ENCODE measurements around the gene RNF157.
"Not testable (repeated sequence)": the region's sequence is repeated elsewhere in the genome, so short reads cannot be mapped to it uniquely, and the experiment has no call there.

Gene RNF157

GRCh38 chr17:76270770-76271668 lies 30.7 kb upstream of the RNF157 start:
- no peak for DNase-seq (ENCODE audit: low spot score)

- no peak for DNase-seq (ENCODE audit: low spot score)
These were observed 29.9 kb upstream of the RNF157 start for GRCh38 chr17:76270127-76270592.

- DNase-seq (ENCODE audit: low spot score), result no peak
These were observed 29.0 kb upstream of the RNF157 start for GRCh38 chr17:76268991-76269981.

GRCh38 chr17:76268015-76268749 lies 27.9 kb upstream of the RNF157 start:
- DNase-seq (ENCODE audit: low spot score), result peak; percentile 88

GRCh38 chr17:76267581-76268001 lies 27.3 kb upstream of the RNF157 start:
- DNase-seq (ENCODE audit: low spot score), result not testable (repeated sequence)

GRCh38 chr17:76267051-76267576 lies 26.8 kb upstream of the RNF157 start:
- no peak for DNase-seq (ENCODE audit: low spot score)

GRCh38 chr17:76266244-76266938 lies 26.1 kb upstream of the RNF157 start:
- no peak for DNase-seq (ENCODE audit: low spot score)

- no peak for DNase-seq (ENCODE audit: low spot score)
These were observed 25.4 kb upstream of the RNF157 start for GRCh38 chr17:76265624-76266243.

GRCh38 chr17:76264755-76265623 lies 24.7 kb upstream of the RNF157 start, which contains the start of gene UBALD2:
Gene UBALD2 (plus strand): TSS chr17:76265348. CDS start chr17:76265506, 158 bp downstream.
- DNase-seq (ENCODE audit: low spot score), result peak; percentile 99

GRCh38 chr17:76264425-76264754 lies 24.1 kb upstream of the RNF157 start:
- no peak for DNase-seq (ENCODE audit: low spot score)

GRCh38 chr17:76263896-76264295 lies 23.6 kb upstream of the RNF157 start:
- no peak for DNase-seq (ENCODE audit: low spot score)

GRCh38 chr17:76262732-76263344 lies 22.5 kb upstream of the RNF157 start:
- no peak for DNase-seq (ENCODE audit: low spot score)

GRCh38 chr17:76261421-76262215 lies 21.3 kb upstream of the RNF157 start:
- peak; percentile 82 for DNase-seq (ENCODE audit: low spot score)

- no peak for DNase-seq (ENCODE audit: low spot score)
These were observed 20.4 kb upstream of the RNF157 start for GRCh38 chr17:76260669-76261068.

GRCh38 chr17:76260220-76260619 lies 19.9 kb upstream of the RNF157 start:
- DNase-seq (ENCODE audit: low spot score), result no peak

- not testable (repeated sequence) for DNase-seq (ENCODE audit: low spot score)
These were observed 16.2 kb upstream of the RNF157 start for GRCh38 chr17:76256430-76257050.

- DNase-seq (ENCODE audit: low spot score), result no peak
These were observed 15.6 kb upstream of the RNF157 start for GRCh38 chr17:76255801-76256429.
